Stimulated activated naive B cell treated with anti-CD40 and anti-IgM and Interleukin-4, amounts not matched to agents 10 μg/mL and 1 μg/mL and 100 μg/mL, for 72 hours (primary cell): ENCODE measurements around the gene KIFC3.
A peak's percentile ranks its signal among the peaks of the same experiment; 100 is the strongest.
"Not testable (repeated sequence)": the region's sequence is repeated elsewhere in the genome, so short reads cannot be mapped to it uniquely, and the experiment has no call there.

Source experiments
- ATAC-seq, 2 donors: fragments of 150-1000 bp; cut with Tn5 transposase; replicated peaks; 2 replicates each; pipeline ENCODE4 v1.10.0; 2021; ENCODE audit warnings: moderate library complexity in 1 of 2
- DNase-seq: peaks from one replicate; pipeline ENCODE4 v3.0.0; 2021
- H3K27ac Mint-ChIP-seq: one replicate; pipeline ENCODE4 v1.8.0; 2022; ENCODE audit warnings: mild to moderate bottlenecking, mixed read lengths
- H3K27me3 Mint-ChIP-seq, 2 donors: one replicate each; pipeline ENCODE4 v1.8.0; 2022; ENCODE audit warnings: mixed read lengths in 2 of 2
- H3K36me3 Mint-ChIP-seq, 2 donors: one replicate each; pipeline ENCODE4 v1.8.0; 2022; ENCODE audit warnings: mixed read lengths in 2 of 2, mild to moderate bottlenecking in 1 of 2
- H3K4me1 Mint-ChIP-seq, 2 donors: one replicate each; pipeline ENCODE4 v1.8.0; 2022; ENCODE audit warnings: mixed read lengths in 2 of 2, mild to moderate bottlenecking in 1 of 2
- H3K4me3 Mint-ChIP-seq, 2 donors: one replicate each; pipeline ENCODE4 v1.8.0; 2022; ENCODE audit warnings: mild to moderate bottlenecking in 2 of 2, mixed read lengths in 2 of 2, moderate library complexity in 1 of 2
- H3K9me3 Mint-ChIP-seq, 2 donors: one replicate each; pipeline ENCODE4 v1.8.0; 2022; ENCODE audit warnings: mixed read lengths in 2 of 2, mild to moderate bottlenecking in 1 of 2

Gene KIFC3

GRCh38 chr16:57747091-57747490 lies 55.2 kb downstream of the KIFC3 start:
- H3K4me1 Mint-ChIP-seq: no peaks in the 10 kb centered on the region

GRCh38 chr16:57746316-57746715 lies 56.0 kb downstream of the KIFC3 start:
- H3K27me3 Mint-ChIP-seq, H3K4me1 Mint-ChIP-seq, H3K27ac Mint-ChIP-seq, ATAC-seq, DNase-seq, H3K9me3 Mint-ChIP-seq, H3K4me3 Mint-ChIP-seq: not testable (repeated sequence)
- peaks cover 11 to 13% of the 10 kb centered on the region in 2 donors for H3K36me3 Mint-ChIP-seq

More at GRCh38 chr16:57747091-57747490, 55.2 kb downstream of the KIFC3 start:
- Mint-ChIP-seq H3K27me3 (no peaks in the 10 kb centered on the region), H3K4me3 (no peak overlapping the region), H3K36me3 (peaks cover 7 to 16% of the 10 kb centered on the region in 2 donors), H3K27ac (no peak overlapping the region), H3K9me3 (no peaks in the 10 kb centered on the region)
- no peak for DNase-seq
- no peak for ATAC-seq

- Mint-ChIP-seq H3K27ac (no peak overlapping the region), H3K9me3 (no peaks in the 10 kb centered on the region), H3K27me3 (no peaks in the 10 kb centered on the region), H3K4me1 (no peaks in the 10 kb centered on the region), H3K4me3 (no peak overlapping the region), H3K36me3 (peaks cover 13 to 14% of the 10 kb centered on the region in 2 donors)
- ATAC-seq (no peak), DNase-seq (no peak)
Observed at GRCh38 chr16:57745768-57746167, 56.5 kb downstream of the KIFC3 start.

GRCh38 chr16:57744642-57744903 lies 57.7 kb downstream of the KIFC3 start:
- no peak for DNase-seq
- Mint-ChIP-seq H3K27me3 (no peaks in the 10 kb centered on the region), H3K4me1 (no peaks in the 10 kb centered on the region), H3K9me3 (no peaks in the 10 kb centered on the region), H3K4me3 (no peak overlapping the region), H3K36me3 (peaks cover 9 to 11% of the 10 kb centered on the region in 2 donors), H3K27ac (no peak overlapping the region)
- ATAC-seq: no peak

GRCh38 chr16:57743886-57744641 lies 58.2 kb downstream of the KIFC3 start:
- no peak for DNase-seq
- Mint-ChIP-seq H3K4me3 (no peak overlapping the region), H3K27ac (no peak overlapping the region), H3K4me1 (no peaks in the 10 kb centered on the region), H3K27me3 (no peaks in the 10 kb centered on the region), H3K36me3 (peaks cover 9 to 11% of the 10 kb centered on the region in 2 donors), H3K9me3 (no peaks in the 10 kb centered on the region)
- no peak for ATAC-seq

GRCh38 chr16:57743458-57743857 lies 58.8 kb downstream of the KIFC3 start:
- Mint-ChIP-seq H3K27ac (no peak overlapping the region), H3K27me3 (no peaks in the 10 kb centered on the region), H3K4me1 (peaks cover 0 to 1% of the 10 kb centered on the region in 2 donors), H3K9me3 (no peaks in the 10 kb centered on the region), H3K4me3 (no peak overlapping the region), H3K36me3 (peaks cover 9 to 11% of the 10 kb centered on the region in 2 donors)
- no peak for ATAC-seq
- DNase-seq: no peak

- Mint-ChIP-seq H3K36me3 (peaks cover 9 to 11% of the 10 kb centered on the region in 2 donors), H3K9me3 (no peaks in the 10 kb centered on the region), H3K4me3 (no peak overlapping the region), H3K27me3 (no peaks in the 10 kb centered on the region), H3K27ac (no peak overlapping the region), H3K4me1 (peaks cover 0 to 1% of the 10 kb centered on the region in 2 donors)
- ATAC-seq (no peak), DNase-seq (no peak)
Observed at GRCh38 chr16:57742543-57742942, 59.7 kb downstream of the KIFC3 start.

- Mint-ChIP-seq H3K27me3 (no peaks in the 10 kb centered on the region), H3K36me3 (peaks cover 5 to 11% of the 10 kb centered on the region in 2 donors), H3K9me3 (no peaks in the 10 kb centered on the region), H3K27ac (no peak overlapping the region), H3K4me3 (no peak overlapping the region), H3K4me1 (peaks cover 3 to 5% of the 10 kb centered on the region in 2 donors)
- DNase-seq (no peak), ATAC-seq (no peak)
Observed at GRCh38 chr16:57741660-57742191, 60.6 kb downstream of the KIFC3 start.

GRCh38 chr16:57740423-57741071 lies 61.7 kb downstream of the KIFC3 start:
- DNase-seq (no peak), ATAC-seq (no peak)
- no peaks in the 10 kb centered on the region for H3K27me3 Mint-ChIP-seq
- H3K4me1 Mint-ChIP-seq: peaks cover 13 to 15% of the 10 kb centered on the region in 2 donors
- H3K4me3 Mint-ChIP-seq: no peak overlapping the region
- H3K36me3 Mint-ChIP-seq: peaks cover 7 to 11% of the 10 kb centered on the region in 2 donors
- H3K9me3 Mint-ChIP-seq: no peaks in the 10 kb centered on the region
- H3K27ac Mint-ChIP-seq: no peak overlapping the region

GRCh38 chr16:57739756-57740422 lies 62.4 kb downstream of the KIFC3 start:
- H3K4me1 Mint-ChIP-seq: peaks cover 15 to 16% of the 10 kb centered on the region in 2 donors
- no peaks in the 10 kb centered on the region for H3K27me3 Mint-ChIP-seq
- DNase-seq (no peak), ATAC-seq (no peak)
- H3K36me3 Mint-ChIP-seq: peaks cover 8 to 12% of the 10 kb centered on the region in 2 donors
- H3K27ac Mint-ChIP-seq: no peak overlapping the region
- no peak overlapping the region for H3K4me3 Mint-ChIP-seq
- no peaks in the 10 kb centered on the region for H3K9me3 Mint-ChIP-seq

GRCh38 chr16:57738844-57739243 lies 63.4 kb downstream of the KIFC3 start:
- no peak for ATAC-seq
- H3K27me3 Mint-ChIP-seq: no peaks in the 10 kb centered on the region
- DNase-seq: no peak
- no peaks in the 10 kb centered on the region for H3K9me3 Mint-ChIP-seq
- peaks cover 8 to 9% of the 10 kb centered on the region in 2 donors for H3K36me3 Mint-ChIP-seq
- H3K4me3 Mint-ChIP-seq: no peak overlapping the region
- peaks cover 15 to 16% of the 10 kb centered on the region in 2 donors for H3K4me1 Mint-ChIP-seq
- no peak overlapping the region for H3K27ac Mint-ChIP-seq

GRCh38 chr16:57736419-57737351 lies 65.6 kb downstream of the KIFC3 start:
- H3K4me3 Mint-ChIP-seq: peak overlapping the region; percentile 95 to 98

GRCh38 chr16:57735755-57736418 lies 66.4 kb downstream of the KIFC3 start, which contains the start of gene KATNB1:
KATNB1 (plus strand) TSS chr16:57735770; CDS start chr16:57737244, 1,474 bp downstream.
- Mint-ChIP-seq H3K27me3 (no peaks in the 10 kb centered on the region), H3K36me3 (peaks cover 12 to 13% of the 10 kb centered on the region in 2 donors), H3K4me1 (peaks cover 16 to 19% of the 10 kb centered on the region in 2 donors), H3K4me3 (peak within 1 kb of the TSS; percentile 95 to 98), H3K9me3 (peaks cover 9 to 13% of the 10 kb centered on the region in 2 donors), H3K27ac (peak within 1 kb of the TSS; percentile 97)
- ATAC-seq (peak; percentile 41 to 46), DNase-seq (no peak)

More at GRCh38 chr16:57736419-57737351, 65.6 kb downstream of the KIFC3 start:
- ATAC-seq (no peak), DNase-seq (no peak)
- Mint-ChIP-seq H3K4me1 (peaks cover 16 to 19% of the 10 kb centered on the region in 2 donors), H3K9me3 (peaks cover 9 to 10% of the 10 kb centered on the region in 2 donors), H3K27me3 (no peaks in the 10 kb centered on the region), H3K27ac (peak overlapping the region; percentile 97), H3K36me3 (peaks cover 18 to 19% of the 10 kb centered on the region in 2 donors)
